ENCODE measurements around the gene ZFR.

ZFR gene

DNA sequence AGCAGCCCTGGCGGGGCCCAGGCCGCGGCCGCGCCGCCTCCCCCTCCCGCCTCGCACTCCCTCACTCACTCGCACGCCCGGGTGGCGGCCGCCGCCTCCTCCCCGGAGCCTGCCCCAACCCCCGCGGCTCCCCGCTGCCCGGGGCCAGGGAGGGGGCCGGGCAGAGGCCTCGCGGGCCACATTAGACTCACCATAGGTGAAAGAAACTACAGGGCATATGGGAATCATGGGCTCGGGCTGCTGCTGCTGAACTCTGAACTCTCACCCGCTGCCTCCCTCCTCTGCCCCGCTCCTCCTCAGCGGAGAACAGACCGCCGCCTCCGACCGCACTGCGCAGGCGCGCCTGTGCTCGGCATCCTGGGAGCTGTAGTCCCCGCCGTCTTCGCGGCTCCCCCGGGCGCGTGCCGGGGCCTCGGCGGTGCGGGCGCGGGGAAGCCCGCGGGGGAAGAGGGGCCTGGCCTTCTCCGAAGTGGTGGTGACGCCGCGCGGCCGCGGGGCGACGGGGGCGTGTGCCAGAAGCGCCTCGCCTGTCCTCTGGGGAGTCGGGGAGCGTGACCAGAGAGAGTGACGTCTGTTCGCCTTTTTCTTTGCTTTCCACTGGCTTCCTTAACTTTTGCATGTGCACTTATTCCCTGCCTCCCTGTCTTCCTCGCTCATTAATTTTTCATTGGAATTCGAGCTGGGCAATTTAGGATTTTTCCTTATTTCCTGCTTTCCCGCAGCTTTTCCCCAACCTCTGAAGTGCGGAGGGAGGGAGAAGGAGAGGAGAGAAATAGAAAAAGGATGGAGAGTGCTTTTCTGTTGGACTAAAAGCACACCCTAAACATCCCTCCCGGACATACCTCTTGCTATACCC, at the start of gene ZFR:
TSS of gene ZFR (minus strand) at position 310 of the 856 bp plus-strand sequence. CDS start at position 228, 82 bp downstream.
- DNase-seq (ENCODE audit: low read depth): peak; percentile 89

- DNase-seq (ENCODE audit: low read depth): no peak
Measured at GRCh38 chr5:32490972-32491557, 46.5 kb upstream of the ZFR start.

DNA sequence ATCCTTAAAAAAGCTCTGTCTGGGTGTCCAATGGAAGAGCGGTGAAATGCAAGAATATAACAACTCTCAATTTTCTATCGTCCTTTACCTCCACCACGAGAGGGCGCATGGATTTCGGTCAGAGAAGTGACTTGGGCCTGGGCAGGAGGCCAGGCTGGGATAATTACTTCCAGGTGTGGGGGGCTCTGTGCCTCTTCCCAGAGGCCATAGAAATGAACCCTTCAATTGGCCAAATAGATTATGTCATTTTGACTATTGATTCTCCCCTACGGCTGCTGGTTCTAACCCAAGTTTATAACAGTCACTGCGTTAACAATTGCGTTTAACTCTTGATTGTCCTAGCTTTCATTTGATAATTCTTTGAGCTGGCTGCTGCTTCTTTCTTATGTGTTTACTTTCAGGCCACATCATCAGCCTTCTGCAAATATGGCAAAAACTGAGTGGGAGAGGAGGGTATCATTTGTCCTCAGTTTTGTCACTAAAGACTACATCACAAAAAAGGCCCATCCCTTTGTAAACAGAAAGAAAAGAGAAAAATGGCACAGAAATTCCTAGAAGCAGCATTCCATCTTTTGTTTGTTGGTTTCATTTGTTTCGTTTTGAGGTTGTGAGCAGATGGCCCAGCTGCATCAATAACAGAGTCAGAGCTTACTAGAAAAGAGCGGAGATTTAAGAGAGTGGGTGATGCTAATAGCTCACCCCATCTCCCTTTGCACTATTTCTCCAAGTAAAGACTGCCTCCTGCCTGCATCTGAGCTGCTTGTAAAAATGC, 45.4 kb upstream of the ZFR start:
- DNase-seq (ENCODE audit: low read depth): peak; percentile 84

GRCh38 chr5:32487424-32487823, 42.9 kb upstream of the ZFR start:
- no peak for DNase-seq (ENCODE audit: low read depth)

- DNase-seq (ENCODE audit: low read depth): no peak
Measured at GRCh38 chr5:32487008-32487407, 42.5 kb upstream of the ZFR start.

- DNase-seq (ENCODE audit: low read depth): no peak
Measured at GRCh38 chr5:32482193-32482592, 37.7 kb upstream of the ZFR start.

- no peak for DNase-seq (ENCODE audit: low read depth)
Measured at GRCh38 chr5:32479096-32479495, 34.6 kb upstream of the ZFR start.

DNA sequence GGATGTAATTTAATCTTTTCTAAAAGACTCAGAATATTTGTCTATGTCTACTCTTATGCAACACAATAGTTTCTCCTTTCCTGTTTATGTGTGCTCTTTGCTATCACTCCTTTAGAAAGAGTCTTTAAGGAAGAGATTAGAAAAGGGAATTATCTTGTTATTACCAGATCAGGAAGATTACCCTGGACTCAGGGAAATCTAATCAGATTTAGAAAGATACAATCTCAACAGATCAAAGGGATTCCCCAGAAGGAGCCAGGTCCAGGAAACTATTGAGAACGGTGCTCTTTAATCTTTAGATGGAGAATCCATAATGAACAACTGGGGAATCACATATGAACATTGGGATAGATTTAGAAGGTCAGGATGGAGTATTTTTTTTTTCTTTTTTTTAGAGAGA, 32.4 kb upstream of the ZFR start:
- DNase-seq (ENCODE audit: low read depth): no peak

DNA sequence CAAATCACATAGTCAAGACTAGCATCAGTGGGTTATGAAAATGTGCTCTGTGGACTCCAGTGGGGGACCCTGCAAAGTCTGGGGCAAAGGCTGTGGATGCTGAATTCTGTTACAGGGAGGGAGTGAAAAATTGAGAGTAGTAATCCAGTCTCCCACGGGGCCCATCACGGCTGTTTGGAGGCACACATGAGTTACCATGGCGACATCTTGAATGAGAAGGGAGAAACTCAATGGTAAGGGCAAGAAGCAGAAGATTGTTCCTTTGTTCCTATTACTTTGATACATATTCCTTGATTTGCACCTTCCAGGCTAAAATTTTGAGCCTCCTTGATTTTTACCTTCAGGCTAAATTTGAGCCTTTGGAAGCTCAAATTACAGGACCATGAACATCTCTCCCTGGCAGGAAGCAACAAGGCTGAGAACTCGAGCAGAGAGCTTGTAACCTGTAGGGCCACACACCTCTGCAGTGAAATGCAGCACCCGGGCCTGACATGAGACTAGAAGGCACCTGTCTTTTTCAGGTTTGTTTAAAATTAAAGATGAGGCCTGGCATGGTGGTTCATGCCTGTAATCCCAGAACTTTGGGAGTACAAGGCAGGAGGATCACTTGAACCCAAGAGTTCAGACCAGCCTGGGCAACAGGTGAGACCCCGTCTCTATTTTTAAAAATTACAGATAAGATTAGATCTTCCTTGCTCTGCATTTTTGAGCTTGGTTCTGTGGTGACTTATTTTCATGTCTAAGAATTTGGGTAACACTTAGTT, 31.0 kb upstream of the ZFR start:
- no peak for DNase-seq (ENCODE audit: low read depth)

GRCh38 chr5:32474209-32474854, 29.8 kb upstream of the ZFR start:
- no peak for DNase-seq (ENCODE audit: low read depth)

- no peak for DNase-seq (ENCODE audit: low read depth)
Measured at GRCh38 chr5:32473072-32473471, 28.5 kb upstream of the ZFR start.

DNA sequence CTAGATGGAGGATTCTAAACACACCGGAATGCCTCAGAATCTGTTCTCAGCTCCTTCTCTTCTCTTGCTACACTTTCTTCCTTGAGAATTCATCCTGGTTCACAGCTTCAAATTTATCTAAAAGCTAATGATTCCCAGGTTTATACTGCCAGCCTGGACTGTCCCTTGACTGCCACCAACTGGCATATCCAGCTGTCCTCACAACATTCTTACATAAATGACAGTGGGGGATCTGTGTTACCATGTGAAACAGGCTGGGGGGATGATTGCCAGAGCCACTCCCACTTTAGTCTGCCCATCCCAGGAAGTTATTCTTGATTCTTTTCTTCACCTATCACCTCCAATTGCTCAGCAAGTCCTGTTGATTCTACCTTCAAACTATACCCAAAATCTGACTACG, 27.2 kb upstream of the ZFR start:
- peak; percentile 18 for DNase-seq (ENCODE audit: low read depth)

GRCh38 chr5:32465076-32465475, 20.5 kb upstream of the ZFR start:
- DNase-seq (ENCODE audit: low read depth): no peak

DNA sequence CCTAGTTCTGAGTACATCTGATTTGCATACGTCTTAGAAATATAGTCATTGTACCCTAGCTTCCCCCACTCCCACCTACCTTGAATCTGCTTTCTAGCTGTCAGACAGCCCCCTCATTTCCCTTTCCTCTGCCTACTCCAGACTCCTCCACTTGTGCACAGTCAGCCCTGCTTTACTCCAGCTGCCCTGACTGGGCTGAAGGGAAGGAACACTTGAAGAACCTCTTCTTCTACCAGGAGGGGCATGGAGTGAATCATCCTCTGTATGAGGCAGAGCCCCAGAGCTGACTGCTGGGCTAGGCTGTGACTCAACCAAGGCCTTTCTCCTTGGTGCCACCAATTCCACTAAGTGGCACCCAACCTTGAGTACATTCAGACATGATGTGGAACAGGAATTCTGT, 18.1 kb upstream of the ZFR start:
- DNase-seq (ENCODE audit: low read depth): peak; percentile 82

GRCh38 chr5:32461441-32462120, 17.0 kb upstream of the ZFR start:
- DNase-seq (ENCODE audit: low read depth): peak; percentile 73

DNA sequence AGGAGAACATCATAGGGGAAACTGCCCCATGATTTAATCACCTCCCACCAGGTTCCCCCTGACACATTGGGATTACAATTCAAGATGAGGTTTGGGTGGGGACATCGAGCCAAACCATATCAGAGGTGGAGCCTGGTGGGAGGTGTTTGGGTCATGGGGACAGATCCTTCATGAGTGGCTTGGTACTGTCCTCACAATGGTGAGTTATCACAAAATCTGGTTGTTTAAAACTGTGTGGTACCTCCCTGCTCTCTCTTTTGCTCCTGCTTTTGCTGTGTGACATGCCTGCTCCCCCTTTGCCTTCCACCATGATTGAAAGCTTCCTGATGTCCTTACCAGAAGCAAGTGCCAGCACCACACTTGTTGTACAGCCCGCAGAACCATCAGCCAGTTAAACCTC, 16.2 kb upstream of the ZFR start:
- DNase-seq (ENCODE audit: low read depth): no peak

GRCh38 chr5:32458880-32459495, 14.4 kb upstream of the ZFR start:
- peak; percentile 18 for DNase-seq (ENCODE audit: low read depth)

DNA sequence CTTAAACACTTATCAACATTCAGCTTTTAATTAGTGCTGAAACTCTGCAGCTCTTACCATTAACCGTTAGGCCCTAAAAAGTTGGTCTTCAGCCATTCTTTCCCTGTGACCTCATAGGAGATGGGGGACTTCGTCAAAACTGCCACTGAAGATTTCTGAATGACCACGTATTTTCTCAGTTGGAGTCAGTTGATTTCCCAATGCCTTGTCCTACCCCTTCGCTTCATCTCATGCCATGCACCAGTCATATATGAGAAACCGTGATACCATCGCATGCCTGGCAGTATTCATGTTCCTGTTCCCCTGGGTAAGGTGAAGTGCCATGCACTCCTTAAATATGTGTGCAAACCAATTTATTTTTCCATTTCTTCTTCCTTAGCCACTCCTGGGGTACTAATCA, 10.8 kb upstream of the ZFR start:
- DNase-seq (ENCODE audit: low read depth): no peak

DNA sequence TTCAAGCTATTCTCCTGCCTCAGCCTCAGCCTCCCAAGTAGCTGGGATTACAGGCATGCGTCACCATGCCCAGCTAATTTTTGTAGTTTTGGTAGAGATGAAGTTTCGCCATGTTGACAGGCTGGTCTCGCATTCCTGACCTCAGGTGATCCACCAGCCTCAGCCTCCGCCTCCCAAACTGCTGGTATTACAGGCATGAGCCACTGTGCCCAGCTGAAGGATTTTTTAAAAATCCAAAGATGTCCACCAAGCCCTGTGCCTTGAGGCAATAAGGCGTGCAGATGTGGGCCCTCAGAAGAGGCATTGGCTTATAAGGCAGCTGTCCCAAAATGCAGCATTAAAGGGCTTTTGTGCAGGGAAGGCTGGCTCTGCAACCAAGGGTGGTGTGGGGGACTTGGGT, 10.3 kb upstream of the ZFR start:
- DNase-seq (ENCODE audit: low read depth): no peak

- DNase-seq (ENCODE audit: low read depth): no peak
Measured at GRCh38 chr5:32453916-32454315, 9.4 kb upstream of the ZFR start.

DNA sequence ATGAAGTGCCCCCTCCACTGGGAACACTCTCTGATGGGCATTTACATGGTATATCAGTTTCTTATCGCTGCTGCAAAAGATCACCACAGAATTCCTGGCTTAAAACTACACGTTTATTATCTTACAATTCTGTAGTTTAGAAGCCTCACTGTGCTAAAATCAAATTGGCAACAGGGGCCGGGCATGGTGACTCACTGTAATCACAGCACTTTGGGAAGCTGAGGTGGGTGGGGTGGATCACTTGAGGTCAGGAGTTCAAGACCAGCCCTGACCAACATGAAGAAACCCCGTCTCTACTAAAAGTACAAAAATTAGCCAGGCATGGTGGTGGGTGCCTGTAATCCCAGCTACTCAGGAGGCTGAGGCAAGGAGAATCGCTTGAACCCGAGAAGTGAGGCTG, 7.8 kb upstream of the ZFR start:
- DNase-seq (ENCODE audit: low read depth): peak; percentile 23

All from EH (cell line).